Naive B cell (primary cell): Measurements from ENCODE around the gene NTRK3. TPM values are rescaled to one million over a fixed set of nuclear protein-coding genes. Genes with fewer than 3 reads are reported as not detected.

Experiments used
- ATAC-seq, 2 donors: fragments of 150-1000 bp; cut with Tn5 transposase; 2 replicates each; pipeline ENCODE4 v1.10.0; 2021; ENCODE audit warnings: low read depth in 2 of 2, mild to moderate bottlenecking in 2 of 2, moderate library complexity in 2 of 2
- DNase-seq: peaks from one replicate; pipeline ENCODE4 v3.0.0; 2022
- H3K27ac Mint-ChIP-seq, 6 donors: one replicate each; pipeline ENCODE4 v1.8.0; 2020 to 2022; ENCODE audit warnings: mild to moderate bottlenecking in 6 of 6, mixed read lengths in 6 of 6, moderate library complexity in 5 of 6, inconsistent platforms in 2 of 6
- H3K27me3 Mint-ChIP-seq, 3 donors: one replicate each; pipeline ENCODE4 v1.8.0; 2021 to 2022; ENCODE audit warnings: mixed read lengths in 3 of 3, mild to moderate bottlenecking in 1 of 3
- H3K36me3 Mint-ChIP-seq, 2 donors: one replicate each; pipeline ENCODE4 v1.8.0; 2020 to 2022; ENCODE audit warnings: mixed read lengths in 2 of 2, inconsistent platforms in 1 of 2, mild to moderate bottlenecking in 1 of 2
- H3K4me1 Mint-ChIP-seq, 3 donors: one replicate each; pipeline ENCODE4 v1.8.0; 2020 to 2022; ENCODE audit warnings: mixed read lengths in 3 of 3, inconsistent platforms in 1 of 3, mild to moderate bottlenecking in 1 of 3, moderate library complexity in 1 of 3
- H3K4me3 Mint-ChIP-seq, 8 donors: one replicate each; pipeline ENCODE4 v1.8.0; 2020 to 2022; ENCODE audit warnings: mild to moderate bottlenecking in 8 of 8, mixed read lengths in 8 of 8, moderate library complexity in 8 of 8, inconsistent platforms in 2 of 8
- H3K9me3 Mint-ChIP-seq, 7 donors: one replicate each; pipeline ENCODE4 v1.8.0; 2020 to 2022; ENCODE audit warnings: mixed read lengths in 7 of 7, mild to moderate bottlenecking in 5 of 7, inconsistent platforms in 2 of 7, moderate library complexity in 1 of 7
- polyA plus RNA-seq, 6 donors: library from polyadenylated mRNA; unstranded; fragments of 300-500 nt; fragmentation: Illumina TruSeq; gene quantifications; one replicate each; pipeline ENCODE4 v1.2.3, GENCODE V29; 2021; ENCODE audit warnings: low read depth in 6 of 6

The NTRK3 gene
- polyA plus RNA-seq, 6 donors from 2014 or later, result not detected

GRCh38 chr15:88022716-88023115 lies 233.8 kb downstream of the NTRK3 start:
- Mint-ChIP-seq H3K27ac (no peak overlapping the region), H3K27me3 (peaks cover 0 to 1% (median 0%) of the 10 kb centered on the region in 3 donors), H3K36me3 (no peaks in the 10 kb centered on the region), H3K4me1 (no peaks in the 10 kb centered on the region), H3K4me3 (no peak overlapping the region), H3K9me3 (peaks cover 0 to 7% (median 3%) of the 10 kb centered on the region in 7 donors)
- ATAC-seq (no peak), DNase-seq (no peak)

GRCh38 chr15:88021601-88022000 lies 234.9 kb downstream of the NTRK3 start:
- Mint-ChIP-seq H3K27ac (no peak overlapping the region), H3K9me3 (peaks cover 0 to 6% (median 2%) of the 10 kb centered on the region in 7 donors), H3K4me3 (no peak overlapping the region)

GRCh38 chr15:88020806-88021205 lies 235.7 kb downstream of the NTRK3 start:
- ATAC-seq (no peak), DNase-seq (no peak)
- H3K4me3 Mint-ChIP-seq, result no peak overlapping the region
- no peaks in the 10 kb centered on the region for H3K36me3 Mint-ChIP-seq
- no peaks in the 10 kb centered on the region for H3K27me3 Mint-ChIP-seq
- no peak overlapping the region for H3K27ac Mint-ChIP-seq
- peaks cover 0 to 6% (median 2%) of the 10 kb centered on the region in 7 donors for H3K9me3 Mint-ChIP-seq
- H3K4me1 Mint-ChIP-seq, result no peaks in the 10 kb centered on the region

More at GRCh38 chr15:88021601-88022000, 234.9 kb downstream of the NTRK3 start:
- no peak for DNase-seq
- Mint-ChIP-seq H3K4me1 (no peaks in the 10 kb centered on the region), H3K36me3 (no peaks in the 10 kb centered on the region), H3K27me3 (no peaks in the 10 kb centered on the region)
- no peak for ATAC-seq

GRCh38 chr15:88019656-88020055 lies 236.9 kb downstream of the NTRK3 start:
- H3K4me3 Mint-ChIP-seq, result no peak overlapping the region
- peak overlapping the region in 1 of 6 donors; percentile 10 for H3K27ac Mint-ChIP-seq
- ATAC-seq (no peak), DNase-seq (no peak)
- H3K27me3 Mint-ChIP-seq, result no peaks in the 10 kb centered on the region
- no peaks in the 10 kb centered on the region for H3K36me3 Mint-ChIP-seq
- no peaks in the 10 kb centered on the region for H3K4me1 Mint-ChIP-seq
- peaks cover 0 to 6% (median 2%) of the 10 kb centered on the region in 7 donors for H3K9me3 Mint-ChIP-seq

- no peaks in the 10 kb centered on the region for H3K36me3 Mint-ChIP-seq
- no peak overlapping the region for H3K4me3 Mint-ChIP-seq
- no peaks in the 10 kb centered on the region for H3K27me3 Mint-ChIP-seq
- no peaks in the 10 kb centered on the region for H3K4me1 Mint-ChIP-seq
- peaks cover 0 to 6% (median 2%) of the 10 kb centered on the region in 7 donors for H3K9me3 Mint-ChIP-seq
- no peak overlapping the region for H3K27ac Mint-ChIP-seq
- no peak for ATAC-seq
- DNase-seq, result no peak
Observed at GRCh38 chr15:88018869-88019641, 237.5 kb downstream of the NTRK3 start.

GRCh38 chr15:88017753-88018152 lies 238.8 kb downstream of the NTRK3 start:
- no peak for ATAC-seq
- Mint-ChIP-seq H3K9me3 (peaks cover 0 to 6% (median 2%) of the 10 kb centered on the region in 7 donors), H3K4me3 (no peak overlapping the region), H3K27ac (no peak overlapping the region), H3K27me3 (no peaks in the 10 kb centered on the region), H3K36me3 (no peaks in the 10 kb centered on the region), H3K4me1 (no peaks in the 10 kb centered on the region)
- no peak for DNase-seq

- no peaks in the 10 kb centered on the region for H3K27me3 Mint-ChIP-seq
- DNase-seq (no peak), ATAC-seq (no peak)
- H3K4me1 Mint-ChIP-seq, result no peaks in the 10 kb centered on the region
- H3K9me3 Mint-ChIP-seq, result peaks cover 0 to 2% (median 1%) of the 10 kb centered on the region in 7 donors
- H3K27ac Mint-ChIP-seq, result peak overlapping the region in 1 of 6 donors; percentile 12
- H3K36me3 Mint-ChIP-seq, result no peaks in the 10 kb centered on the region
- H3K4me3 Mint-ChIP-seq, result no peak overlapping the region
Observed at GRCh38 chr15:88016406-88016805, 240.1 kb downstream of the NTRK3 start.

GRCh38 chr15:88015228-88015860 lies 241.2 kb downstream of the NTRK3 start:
- no peaks in the 10 kb centered on the region for H3K27me3 Mint-ChIP-seq
- no peak overlapping the region for H3K4me3 Mint-ChIP-seq
- H3K4me1 Mint-ChIP-seq, result no peaks in the 10 kb centered on the region
- ATAC-seq (no peak), DNase-seq (no peak)
- H3K36me3 Mint-ChIP-seq, result no peaks in the 10 kb centered on the region
- no peak overlapping the region for H3K27ac Mint-ChIP-seq
- peaks cover 0 to 4% (median 2%) of the 10 kb centered on the region in 7 donors for H3K9me3 Mint-ChIP-seq

- H3K4me1 Mint-ChIP-seq, result no peaks in the 10 kb centered on the region
- no peak overlapping the region for H3K27ac Mint-ChIP-seq
- H3K36me3 Mint-ChIP-seq, result no peaks in the 10 kb centered on the region
- no peak overlapping the region for H3K4me3 Mint-ChIP-seq
- ATAC-seq (no peak), DNase-seq (no peak)
- H3K27me3 Mint-ChIP-seq, result no peaks in the 10 kb centered on the region
- peaks cover 0 to 4% (median 0%) of the 10 kb centered on the region in 7 donors for H3K9me3 Mint-ChIP-seq
Observed at GRCh38 chr15:88014454-88015160, 241.9 kb downstream of the NTRK3 start.

- no peaks in the 10 kb centered on the region for H3K36me3 Mint-ChIP-seq
- H3K27me3 Mint-ChIP-seq, result no peaks in the 10 kb centered on the region
- H3K4me1 Mint-ChIP-seq, result no peaks in the 10 kb centered on the region
- peaks cover 0 to 4% (median 0%) of the 10 kb centered on the region in 7 donors for H3K9me3 Mint-ChIP-seq
- no peak overlapping the region for H3K27ac Mint-ChIP-seq
- ATAC-seq (no peak), DNase-seq (no peak)
- H3K4me3 Mint-ChIP-seq, result no peak overlapping the region
Observed at GRCh38 chr15:88013111-88013510, 243.4 kb downstream of the NTRK3 start.

GRCh38 chr15:88012688-88013087 lies 243.9 kb downstream of the NTRK3 start:
- no peak overlapping the region for H3K4me3 Mint-ChIP-seq
- no peaks in the 10 kb centered on the region for H3K4me1 Mint-ChIP-seq
- peaks cover 0 to 4% (median 0%) of the 10 kb centered on the region in 7 donors for H3K9me3 Mint-ChIP-seq
- H3K27ac Mint-ChIP-seq, result no peak overlapping the region
- H3K27me3 Mint-ChIP-seq, result no peaks in the 10 kb centered on the region
- DNase-seq (no peak), ATAC-seq (no peak)
- no peaks in the 10 kb centered on the region for H3K36me3 Mint-ChIP-seq

GRCh38 chr15:88012233-88012632 lies 244.3 kb downstream of the NTRK3 start:
- H3K27me3 Mint-ChIP-seq, result no peaks in the 10 kb centered on the region
- ATAC-seq (no peak), DNase-seq (no peak)
- no peaks in the 10 kb centered on the region for H3K36me3 Mint-ChIP-seq
- H3K9me3 Mint-ChIP-seq, result peaks cover 0 to 4% (median 0%) of the 10 kb centered on the region in 7 donors
- H3K27ac Mint-ChIP-seq, result no peak overlapping the region
- no peak overlapping the region for H3K4me3 Mint-ChIP-seq
- H3K4me1 Mint-ChIP-seq, result no peaks in the 10 kb centered on the region

GRCh38 chr15:88011533-88011932 lies 245.0 kb downstream of the NTRK3 start:
- Mint-ChIP-seq H3K27me3 (no peaks in the 10 kb centered on the region), H3K4me1 (no peaks in the 10 kb centered on the region), H3K4me3 (no peak overlapping the region), H3K36me3 (no peaks in the 10 kb centered on the region), H3K9me3 (peaks cover 0 to 4% (median 0%) of the 10 kb centered on the region in 7 donors), H3K27ac (no peak overlapping the region)
- DNase-seq (no peak), ATAC-seq (no peak)
